PFSK-1 (cell line): Measurements from ENCODE around the gene BCAS3.

Experiments used
- POLR2AphosphoS5 ChIP-seq: IDR thresholded peaks from 2 replicates; pipeline ENCODE4 v1.6.1; 2012; ENCODE audit warnings: low read depth, mild to moderate bottlenecking, control low read depth, low read length, moderate library complexity
- REST ChIP-seq, 2 experiments: IDR thresholded peaks; 2 replicates each; pipeline versions ENCODE4 v1.6.1 to v1.8.0; 2011 to 2012; ENCODE audit warnings: low read depth in 2 of 2, low read length in 2 of 2, control low read depth in 1 of 2, inconsistent platforms in 1 of 2, mild to moderate bottlenecking in 1 of 2, moderate library complexity in 1 of 2; ENCODE audit not compliant: insufficient read depth in 1 of 2
- SIN3A ChIP-seq: IDR thresholded peaks from 2 replicates; pipeline ENCODE4 v1.6.1; 2012; ENCODE audit warnings: mild to moderate bottlenecking, low read length, moderate library complexity, borderline replicate concordance; ENCODE audit not compliant: insufficient read depth
- TAF1 ChIP-seq: IDR thresholded peaks from 2 replicates; pipeline ENCODE4 v1.6.1; 2012; ENCODE audit warnings: low read length, control low read depth, borderline replicate concordance; ENCODE audit not compliant: insufficient read depth

GRCh38 chr17:61360318-61360943, 682.8 kb downstream of the BCAS3 start:
- no peak for TF ChIP-seq POLR2AphosphoS5
- no peak for TF ChIP-seq REST (IDR thresholded peaks at IDR 0.05; ENCODE audit: insufficient read depth in 1 of 2, low read depth in 2 of 2, low read length in 2 of 2)
- TF ChIP-seq SIN3A: no peak
- no peak for TF ChIP-seq TAF1
